Gastroesophageal sphincter (tissue), 4 donors: Measurements from ENCODE around the gene SYPL1. TPM values are rescaled to one million over a fixed set of nuclear protein-coding genes. Genes with fewer than 3 reads are reported as not detected.

Experiments
- ATAC-seq: fragments of 150-250 bp; one replicate; pipeline ENCODE4 v1.9.1; 2016; ENCODE audit warnings: mild to moderate bottlenecking, moderate library complexity
- H3K27ac ChIP-seq, 4 donors: fragments of 200-600 bp; sonication (generic) in 3 of 4; 1 replicate in 3 of 4; 2 replicates in 1 of 4; pipeline ENCODE4 v1.5.1; 2016 to 2019
- H3K27me3 ChIP-seq: fragments of 200-600 bp; sonication (generic); one replicate; pipeline ENCODE4 v1.5.1; 2019
- H3K36me3 ChIP-seq, 2 donors: fragments of 200-600 bp; sonication (generic); one replicate each; pipeline ENCODE4 v1.5.1; 2019; ENCODE audit warnings: control low read depth in 1 of 2
- H3K4me1 ChIP-seq, 3 donors: fragments of 200-600 bp; sonication (generic); 1 replicate in 2 of 3; 2 replicates in 1 of 3; pipeline ENCODE4 v1.5.1; 2016 to 2019; ENCODE audit warnings: control low read depth in 2 of 3
- H3K4me3 ChIP-seq, 2 donors: fragments of 200-600 bp; sonication (generic); one replicate each; pipeline ENCODE4 v1.5.1; 2019; ENCODE audit warnings: mild to moderate bottlenecking in 1 of 2, moderate library complexity in 1 of 2
- H3K9me3 ChIP-seq, 3 donors: fragments of 200-600 bp; sonication (generic); one replicate each; pipeline ENCODE4 v1.5.1; 2017 to 2019; ENCODE audit warnings: control low read depth in 2 of 3
- EP300 ChIP-seq: sonication (generic); formaldehyde crosslinking; IDR thresholded peaks from one replicate; pipeline ENCODE4 v1.6.1; 2017; ENCODE audit warnings: antibody characterized with exemption, mild to moderate bottlenecking
- POLR2A ChIP-seq, 2 donors: fragments of 450-650 bp; IDR thresholded peaks; one replicate each; pipeline ENCODE4 v1.6.1; 2017; ENCODE audit warnings: antibody characterized with exemption in 2 of 2, mild to moderate bottlenecking in 2 of 2, moderate library complexity in 1 of 2
- POLR2AphosphoS5 ChIP-seq: sonication (generic); formaldehyde crosslinking; IDR thresholded peaks from one replicate; pipeline ENCODE4 v1.6.1; 2017; ENCODE audit warnings: antibody characterized with exemption
- WGBS, 2 donors: methylation state at CpG; one replicate each; pipeline ENCODE4 v1.1.5; 2018; ENCODE audit warnings: low coverage in 1 of 2; 5-methylcytosine and 5-hydroxymethylcytosine counted together
- total RNA-seq, 4 donors: library from RNA; depleted of rRNA; stranded (reverse); fragments of >200 nt; gene quantifications; one replicate each; pipeline ENCODE4 v1.1.0, GENCODE V29; 2016
- TF ChIP-seq, protein P1 (sequence below), 4 experiments: fragments of 200-600 bp in 2 of 4; fragments of 450-650 bp in 2 of 4; sonication (generic) in 1 of 4; IDR thresholded peaks; one replicate each; pipeline ENCODE4 v1.5.1; 2017 to 2019; ENCODE audit warnings: antibody characterized with exemption in 4 of 4, mild to moderate bottlenecking in 2 of 4, moderate library complexity in 2 of 4

SYPL1 gene
- total RNA-seq, 4 donors from 2014 or later: 80.0 to 132 (median 93.2) TPM

DNA sequence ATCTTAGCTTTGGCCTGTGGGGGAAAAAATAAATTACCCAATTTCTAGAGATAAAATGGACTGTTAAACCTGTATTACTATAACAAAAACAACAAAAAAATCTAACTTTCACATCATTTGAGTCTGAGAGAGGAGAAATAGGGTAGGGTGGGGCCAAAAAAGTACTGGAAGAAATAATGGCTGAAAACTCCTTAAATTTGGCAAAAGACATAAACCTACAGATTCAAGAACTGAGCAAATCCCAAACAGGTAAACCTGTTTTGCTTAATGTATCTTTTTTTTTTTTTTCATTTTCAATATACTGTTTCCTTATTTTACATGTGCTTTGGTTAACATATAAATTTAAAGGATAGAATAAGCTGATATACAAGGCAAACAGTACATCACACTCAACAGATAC is 27.1 kb downstream of the SYPL1 start:
- no peak for ATAC-seq
- H3K4me3 ChIP-seq: no peak overlapping the region
- H3K27ac ChIP-seq: no peak overlapping the region
- H3K36me3 ChIP-seq: peaks cover 0 to 22% of the 10 kb centered on the region in 2 donors
- H3K9me3 ChIP-seq: no peaks in the 10 kb centered on the region
- no peak for TF ChIP-seq POLR2A (IDR thresholded peaks at IDR 0.05)
- TF ChIP-seq, protein P1, sequence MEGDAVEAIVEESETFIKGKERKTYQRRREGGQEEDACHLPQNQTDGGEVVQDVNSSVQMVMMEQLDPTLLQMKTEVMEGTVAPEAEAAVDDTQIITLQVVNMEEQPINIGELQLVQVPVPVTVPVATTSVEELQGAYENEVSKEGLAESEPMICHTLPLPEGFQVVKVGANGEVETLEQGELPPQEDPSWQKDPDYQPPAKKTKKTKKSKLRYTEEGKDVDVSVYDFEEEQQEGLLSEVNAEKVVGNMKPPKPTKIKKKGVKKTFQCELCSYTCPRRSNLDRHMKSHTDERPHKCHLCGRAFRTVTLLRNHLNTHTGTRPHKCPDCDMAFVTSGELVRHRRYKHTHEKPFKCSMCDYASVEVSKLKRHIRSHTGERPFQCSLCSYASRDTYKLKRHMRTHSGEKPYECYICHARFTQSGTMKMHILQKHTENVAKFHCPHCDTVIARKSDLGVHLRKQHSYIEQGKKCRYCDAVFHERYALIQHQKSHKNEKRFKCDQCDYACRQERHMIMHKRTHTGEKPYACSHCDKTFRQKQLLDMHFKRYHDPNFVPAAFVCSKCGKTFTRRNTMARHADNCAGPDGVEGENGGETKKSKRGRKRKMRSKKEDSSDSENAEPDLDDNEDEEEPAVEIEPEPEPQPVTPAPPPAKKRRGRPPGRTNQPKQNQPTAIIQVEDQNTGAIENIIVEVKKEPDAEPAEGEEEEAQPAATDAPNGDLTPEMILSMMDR (IDR thresholded peaks at IDR 0.05): no peak
- no peak for TF ChIP-seq EP300
- no peak for TF ChIP-seq POLR2AphosphoS5
- H3K4me1 ChIP-seq: peaks cover 0 to 10% (median 0%) of the 10 kb centered on the region in 3 donors
- H3K27me3 ChIP-seq: no peaks in the 10 kb centered on the region

DNA sequence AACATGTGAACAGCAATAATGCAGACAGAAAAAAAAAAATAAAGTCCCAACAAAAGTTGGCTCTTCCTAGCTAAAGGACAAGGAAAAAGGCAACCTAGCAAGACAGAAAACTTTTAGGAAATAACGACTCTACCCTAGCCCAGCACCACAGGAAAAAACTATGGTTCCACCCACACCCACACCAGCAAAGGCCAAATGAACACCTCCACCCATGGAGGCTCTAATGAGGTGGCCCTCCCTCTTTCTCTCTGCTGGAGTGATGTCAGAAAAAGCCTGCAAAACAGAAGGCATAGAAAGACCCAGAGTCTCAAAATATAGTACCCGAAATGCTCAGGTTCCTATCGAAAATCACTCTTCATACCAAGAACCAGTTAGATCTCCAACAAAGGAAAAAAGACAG is 28.4 kb downstream of the SYPL1 start:
- Histone ChIP-seq H3K9me3 (no peaks in the 10 kb centered on the region), H3K27ac (no peak overlapping the region), H3K4me1 (peaks cover 0 to 10% (median 0%) of the 10 kb centered on the region in 3 donors), H3K4me3 (no peak overlapping the region), H3K36me3 (peaks cover 0 to 9% of the 10 kb centered on the region in 2 donors), H3K27me3 (no peaks in the 10 kb centered on the region)
- TF ChIP-seq POLR2A (IDR thresholded peaks at IDR 0.05) (no peak), POLR2AphosphoS5 (no peak), EP300 (no peak)
- TF ChIP-seq, protein P1 (IDR thresholded peaks at IDR 0.05): no peak
- 81 to 92% methylated on average over 2 to 3 of the region's 3 CpGs for WGBS, 2 donors
- no peak for ATAC-seq

- Histone ChIP-seq H3K4me3 (no peak overlapping the region), H3K9me3 (no peaks in the 10 kb centered on the region), H3K4me1 (peaks cover 0 to 12% (median 0%) of the 10 kb centered on the region in 3 donors), H3K27ac (no peak overlapping the region), H3K27me3 (no peaks in the 10 kb centered on the region), H3K36me3 (no peaks in the 10 kb centered on the region)
- TF ChIP-seq POLR2A (IDR thresholded peaks at IDR 0.05) (no peak), POLR2AphosphoS5 (no peak), EP300 (no peak)
- TF ChIP-seq, protein P1 (IDR thresholded peaks at IDR 0.05): no peak
- 45 to 74% methylated on average over 16 to 17 of the region's 18 CpGs for WGBS, 2 donors
- no peak for ATAC-seq
Observed at GRCh38 chr7:106082087-106082854, 29.8 kb downstream of the SYPL1 start.

DNA sequence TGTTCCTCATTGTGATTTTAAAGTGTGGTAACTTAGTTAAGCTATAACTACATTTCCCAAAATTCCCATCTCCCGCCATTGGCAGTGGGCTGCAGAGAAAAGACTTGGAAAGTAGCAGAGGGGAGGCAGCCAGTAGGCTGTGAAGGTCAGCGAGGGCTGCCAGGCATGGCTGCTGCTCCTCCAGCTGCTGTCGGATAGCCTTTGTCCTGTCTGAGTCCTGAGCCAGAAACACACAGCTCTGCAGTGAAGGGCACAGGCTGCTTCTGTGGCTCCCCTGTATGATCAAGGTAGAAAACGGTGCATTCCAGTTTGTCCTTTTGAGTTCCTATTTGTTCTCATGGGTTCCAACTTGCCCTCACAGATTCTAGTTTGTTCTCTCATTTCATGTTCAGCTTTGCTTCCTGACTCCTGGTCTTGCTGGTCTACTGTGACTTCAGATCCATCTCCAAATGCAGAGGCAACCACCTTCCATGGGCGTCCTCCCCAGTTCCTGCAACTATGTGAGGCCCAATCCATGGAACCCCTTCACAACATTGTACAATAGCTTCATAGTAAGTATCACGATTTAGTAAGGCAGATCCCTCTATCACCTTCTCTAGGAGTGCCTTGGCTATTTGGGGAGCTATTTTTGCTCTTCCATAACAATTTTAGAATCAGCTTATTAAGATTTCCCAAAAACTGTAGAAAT is 31.7 kb downstream of the SYPL1 start:
- Histone ChIP-seq H3K9me3 (no peaks in the 10 kb centered on the region), H3K36me3 (no peaks in the 10 kb centered on the region), H3K4me3 (no peak overlapping the region), H3K27ac (no peak overlapping the region), H3K27me3 (no peaks in the 10 kb centered on the region), H3K4me1 (peaks cover 0 to 30% (median 5%) of the 10 kb centered on the region in 3 donors)
- ATAC-seq: no peak
- 96 to 100% methylated on average over 3 to 5 of the region's 6 CpGs for WGBS, 2 donors
- TF ChIP-seq POLR2AphosphoS5 (no peak), POLR2A (IDR thresholded peaks at IDR 0.05) (no peak), EP300 (no peak)
- TF ChIP-seq, protein P1 (IDR thresholded peaks at IDR 0.05): no peak

- no peak overlapping the region for H3K27ac ChIP-seq
- H3K27me3 ChIP-seq: no peaks in the 10 kb centered on the region
- peaks cover 5 to 63% (median 10%) of the 10 kb centered on the region in 3 donors for H3K4me1 ChIP-seq
- no peak overlapping the region for H3K4me3 ChIP-seq
- TF ChIP-seq EP300 (no peak), POLR2AphosphoS5 (no peak)
- WGBS, 2 donors: 82 to 86% methylated on average over 2 of the region's 2 CpGs
- no peaks in the 10 kb centered on the region for H3K9me3 ChIP-seq
- ATAC-seq: no peak
- H3K36me3 ChIP-seq: no peaks in the 10 kb centered on the region
Observed at GRCh38 chr7:106076537-106076936, 35.6 kb downstream of the SYPL1 start.
